Stomach smooth muscle (tissue), 2 donors: ENCODE results near the gene TNFSF15.
"Not testable (repeated sequence)": the region's sequence is repeated elsewhere in the genome, so short reads cannot be mapped to it uniquely, and the experiment has no call there.

Source experiments
- H3K27ac ChIP-seq: one replicate; pipeline ENCODE4 v1.7.0; 2013; ENCODE audit warnings: mild to moderate bottlenecking, low read length, inconsistent platforms
- H3K27me3 ChIP-seq, 2 donors: one replicate each; pipeline ENCODE4 v1.7.0; 2013; ENCODE audit warnings: low read length in 2 of 2; ENCODE audit not compliant: insufficient read depth in 2 of 2, control insufficient read depth in 1 of 2
- H3K36me3 ChIP-seq, 2 donors: one replicate each; pipeline ENCODE4 v1.7.0; 2013; ENCODE audit warnings: low read length in 2 of 2; ENCODE audit not compliant: control insufficient read depth in 2 of 2, insufficient read depth in 2 of 2
- H3K4me1 ChIP-seq: one replicate; pipeline ENCODE4 v1.7.0; 2013; ENCODE audit warnings: low read length; ENCODE audit not compliant: control insufficient read depth, insufficient read depth
- H3K4me3 ChIP-seq, 2 donors: one replicate each; pipeline ENCODE4 v1.7.0; 2013; ENCODE audit warnings: low read length in 2 of 2
- H3K9ac ChIP-seq, 2 donors: one replicate each; pipeline ENCODE4 v1.7.0; 2013; ENCODE audit warnings: low read length in 2 of 2, mild to moderate bottlenecking in 1 of 2
- H3K9me3 ChIP-seq, 2 donors: one replicate each; pipeline ENCODE4 v1.7.0; 2013; ENCODE audit warnings: low read length in 2 of 2; ENCODE audit not compliant: control insufficient read depth in 2 of 2
- donor health status: healthy.
- donor health status: Pancreatic carcinoma.

The TNFSF15 gene

DNA sequence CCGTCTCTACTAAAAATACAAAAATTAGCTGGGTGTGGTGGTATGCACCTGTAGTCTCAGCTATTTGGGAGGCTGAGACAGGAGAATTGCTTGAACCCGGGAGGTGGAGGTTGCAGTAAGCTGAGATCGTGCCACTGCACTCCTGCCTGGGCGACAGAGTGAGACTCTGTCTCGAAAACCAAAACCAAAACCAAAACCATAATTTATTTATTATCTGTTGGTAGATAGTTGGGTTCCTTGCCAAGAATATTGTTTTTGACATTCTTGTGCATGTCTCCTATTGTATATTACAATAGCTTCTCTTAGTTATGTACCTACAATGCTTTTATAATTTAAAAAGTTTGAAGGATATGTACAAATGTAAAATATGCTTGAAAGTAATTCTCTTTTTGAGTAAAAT, 70.7 kb downstream of the TNFSF15 start:
- not testable (repeated sequence) for H3K9ac ChIP-seq, H3K4me1 ChIP-seq, H3K36me3 ChIP-seq, H3K27me3 ChIP-seq, H3K9me3 ChIP-seq, H3K4me3 ChIP-seq, H3K27ac ChIP-seq
